Measurements from ENCODE around the gene GARIN5B.

Gene GARIN5B

DNA sequence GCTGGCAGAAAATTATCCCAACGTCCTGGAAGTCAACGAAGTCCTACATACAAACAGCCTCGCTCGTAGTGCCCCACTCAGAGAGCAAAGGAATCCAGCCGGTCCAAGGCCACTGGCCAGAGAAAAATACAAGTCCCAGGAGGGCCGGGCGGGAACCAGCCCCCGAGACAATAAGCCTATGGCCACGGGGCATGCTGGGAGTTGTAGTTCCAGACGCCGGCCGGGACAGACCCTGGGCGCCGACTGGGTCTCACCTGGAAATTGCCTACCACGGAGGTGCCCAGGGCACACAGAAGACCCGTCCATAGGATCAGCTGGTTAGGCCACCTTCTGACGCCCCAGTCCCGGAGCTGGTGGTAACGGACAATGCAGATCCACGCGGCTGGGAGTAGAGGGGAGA is 43.3 kb downstream of the GARIN5B start:
- DNase-seq: no peak

DNA sequence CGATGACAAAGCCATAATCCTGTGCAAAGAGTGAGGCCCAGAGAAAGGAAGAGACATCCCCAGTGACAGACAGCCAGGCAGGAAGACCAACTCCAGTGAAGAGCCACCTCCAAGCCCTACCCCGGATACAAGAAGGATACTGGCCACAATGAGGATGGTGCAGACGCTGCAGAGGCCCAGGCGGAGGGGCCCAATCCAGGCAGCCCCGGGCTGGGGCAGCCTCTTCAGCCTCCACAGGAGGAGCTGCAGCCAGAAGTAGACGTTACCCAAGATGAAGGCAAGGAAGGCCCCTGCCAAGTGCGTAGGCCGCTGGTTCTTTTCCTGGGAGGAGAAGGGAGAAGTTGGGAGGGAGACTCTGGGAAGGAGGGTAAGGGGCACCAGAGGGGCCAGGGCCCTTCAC is 46.4 kb downstream of the GARIN5B start:
- no peak for DNase-seq

DNA sequence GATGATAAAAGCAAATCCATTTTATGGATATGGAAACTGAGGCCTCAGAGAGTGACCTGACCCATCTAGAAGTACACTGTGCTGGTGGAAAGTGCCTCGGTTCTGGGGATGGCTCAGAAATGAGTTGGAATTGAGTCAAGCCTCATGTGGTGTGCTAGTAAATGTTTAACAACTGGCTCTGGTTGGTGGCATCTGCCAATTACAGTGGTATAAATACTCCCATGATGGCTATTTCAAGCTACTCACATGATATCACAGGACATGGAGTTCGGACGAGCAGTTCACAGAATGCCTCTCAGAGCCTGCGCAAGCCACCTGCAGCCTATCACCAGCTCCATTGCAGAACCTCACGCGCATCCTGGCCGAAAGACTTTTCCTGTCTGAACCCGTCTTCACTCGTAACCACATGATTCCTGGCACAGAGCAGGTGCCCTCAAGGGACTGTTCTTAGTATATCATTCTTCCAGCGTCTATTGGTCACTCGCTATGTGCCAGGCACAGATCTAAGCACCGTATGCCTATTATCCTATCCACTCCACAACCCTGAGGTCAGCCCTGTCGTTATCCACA is 47.0 kb downstream of the GARIN5B start:
- no peak for DNase-seq

DNA sequence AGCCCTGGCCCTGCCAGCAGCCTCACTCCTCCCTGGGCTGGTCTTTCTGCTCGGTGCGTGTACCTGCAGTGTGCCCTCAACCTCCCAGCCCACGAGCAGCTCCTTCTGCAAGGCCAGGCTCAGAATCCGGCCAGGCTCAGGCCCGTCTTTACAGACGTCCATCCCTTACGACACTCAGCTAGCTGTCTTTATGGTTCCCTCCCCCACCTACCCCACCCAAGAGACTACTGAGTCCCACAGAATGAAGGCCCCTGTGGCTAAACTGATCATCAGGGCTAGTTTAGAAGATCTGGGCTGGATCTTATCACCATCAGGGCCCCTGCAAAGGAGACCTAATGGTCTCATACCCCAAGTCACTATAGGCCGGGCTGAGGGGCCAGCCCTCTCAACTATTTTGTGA is 48.7 kb downstream of the GARIN5B start:
- no peak for DNase-seq

DNA sequence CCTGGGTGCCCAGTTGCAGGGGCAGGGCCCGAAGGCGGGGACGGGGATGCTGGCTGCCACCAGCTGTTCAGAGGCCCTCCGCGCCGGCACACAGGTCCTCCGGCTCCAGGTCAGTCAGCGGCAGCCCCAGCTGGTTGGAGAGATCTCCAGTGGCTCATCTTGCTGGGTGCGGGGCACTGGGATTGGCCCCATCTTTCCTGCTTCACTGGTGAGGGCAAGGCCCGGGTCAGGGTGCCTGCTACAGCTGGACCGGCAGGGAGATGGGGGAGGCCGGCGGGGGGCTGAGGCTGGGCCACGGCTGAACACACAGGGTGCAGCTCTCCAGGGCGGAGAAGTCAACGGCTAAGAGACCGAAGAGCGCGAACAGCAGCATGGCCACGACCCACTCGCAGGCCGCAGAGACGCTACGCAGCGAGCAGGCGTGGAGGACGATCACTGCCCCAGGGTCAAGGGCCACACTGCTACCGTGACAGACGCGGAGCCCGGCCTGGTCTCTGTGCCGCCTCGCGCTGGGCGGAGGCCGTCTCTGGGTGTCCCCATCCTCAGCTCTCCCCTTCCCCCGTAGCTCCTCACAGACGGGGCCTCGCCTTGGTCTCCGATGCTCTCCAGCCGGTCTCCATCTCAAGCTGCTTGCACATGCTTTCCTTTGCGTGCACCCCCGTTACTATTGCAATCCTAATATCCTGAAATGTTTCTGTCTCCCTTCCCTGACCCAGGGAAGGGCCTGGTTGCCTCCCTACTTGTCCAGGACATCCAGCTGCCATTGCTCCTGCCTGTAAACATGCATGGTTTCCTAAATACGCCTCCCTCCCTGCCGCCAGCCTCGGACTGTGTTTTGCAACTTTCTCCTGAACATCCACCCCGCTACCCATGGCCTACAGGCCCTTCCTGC is 50.2 kb downstream of the GARIN5B start:
- DNase-seq: no peak

DNA sequence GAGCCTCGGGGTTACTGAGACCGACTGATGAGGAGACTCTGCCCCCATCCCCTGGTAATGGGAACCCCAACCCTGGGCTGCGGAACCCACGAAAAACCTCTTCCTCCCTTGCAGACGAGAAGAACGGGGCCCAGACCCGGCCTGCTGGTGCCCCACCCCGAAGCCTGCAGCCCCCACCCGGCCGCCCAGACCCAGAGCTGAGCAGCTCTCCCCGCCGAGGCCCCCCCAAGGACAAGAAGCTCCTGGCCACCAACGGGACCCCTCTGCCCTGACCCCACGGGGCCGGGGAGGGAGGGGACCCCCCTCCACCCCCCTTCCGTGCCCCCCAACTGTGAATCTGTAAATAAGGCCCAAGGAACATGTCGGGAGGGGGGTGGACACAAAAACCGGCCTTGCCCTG is 51.3 kb downstream of the GARIN5B start:
- no peak for DNase-seq

DNA sequence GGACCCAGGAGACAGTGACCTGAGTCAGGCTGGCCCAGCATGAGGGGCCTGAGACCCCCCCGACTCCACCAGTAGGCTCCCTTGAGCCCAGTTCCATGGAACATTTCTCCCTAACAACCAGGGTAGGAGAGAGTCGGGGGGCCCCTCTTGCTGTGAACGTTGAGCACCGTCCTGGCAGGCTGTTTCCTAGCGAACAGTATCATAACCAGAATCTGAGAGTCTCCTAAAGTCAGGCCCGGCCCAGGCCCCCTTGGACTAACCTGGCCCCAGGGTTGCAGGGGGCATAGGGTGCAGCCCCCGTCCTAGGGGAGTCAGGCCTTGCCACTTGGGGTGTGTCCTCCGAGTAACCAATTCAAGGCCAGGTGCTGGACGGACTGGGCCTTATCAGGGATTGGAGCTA is 51.7 kb downstream of the GARIN5B start:
- DNase-seq: no peak

DNA sequence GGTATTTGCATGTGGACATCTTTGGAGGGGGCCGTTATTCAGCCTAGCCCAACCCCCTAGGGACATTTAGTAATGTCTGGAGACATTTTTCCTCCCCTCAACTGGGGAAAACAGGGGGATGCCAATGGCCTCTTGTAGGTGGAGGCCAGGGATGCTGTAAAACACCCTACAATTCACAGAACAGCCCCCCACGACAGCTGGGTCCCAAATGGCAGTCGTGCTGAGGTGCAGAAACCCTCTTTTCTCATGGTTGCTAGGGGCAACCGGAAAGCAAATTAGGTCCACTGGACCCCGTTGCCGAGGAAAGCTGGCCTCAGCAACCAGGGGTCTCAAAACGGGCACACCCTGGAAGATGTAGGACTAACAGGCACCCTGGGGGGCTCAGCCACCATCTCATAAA is 52.6 kb downstream of the GARIN5B start:
- DNase-seq: no peak

DNA sequence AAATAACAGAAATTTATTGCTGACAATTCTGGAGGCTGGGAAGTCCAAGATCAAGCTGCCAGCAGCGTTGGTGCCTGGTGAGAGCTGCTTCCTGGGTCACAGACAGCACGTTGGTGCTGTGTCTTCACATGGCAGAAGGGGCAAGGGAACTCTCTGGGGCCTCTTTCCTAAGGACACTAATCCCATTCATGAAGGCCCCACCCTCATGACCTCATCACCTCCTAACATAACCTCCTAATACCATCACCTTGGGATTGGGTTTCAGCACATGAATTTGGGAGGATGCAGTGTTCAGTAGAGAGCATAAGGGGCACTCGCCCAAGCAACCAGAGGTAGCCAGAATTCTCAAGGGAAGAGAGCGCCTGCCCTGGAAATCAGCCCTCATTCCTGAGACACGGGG is 53.6 kb downstream of the GARIN5B start:
- DNase-seq: no peak

DNA sequence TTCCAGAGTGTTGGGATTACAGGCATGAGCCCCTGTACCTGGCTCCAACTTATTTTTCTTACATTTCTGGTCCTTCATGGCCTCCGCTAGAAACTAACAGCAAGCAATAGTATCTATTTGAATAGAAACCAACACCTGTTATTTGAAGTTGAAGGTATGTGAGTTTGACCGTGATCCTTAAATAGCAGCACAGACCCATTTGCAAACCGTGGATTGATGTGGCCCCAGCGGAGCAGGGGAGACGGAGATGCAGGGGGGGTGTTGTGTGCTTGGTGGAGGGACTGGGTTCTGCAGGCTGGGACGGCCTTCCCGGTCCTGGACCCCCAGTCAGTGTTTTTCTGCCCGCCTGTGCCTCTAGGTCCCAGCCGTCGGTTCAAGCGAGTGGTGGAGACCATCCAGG is 54.8 kb downstream of the GARIN5B start:
- DNase-seq: no peak

DNA sequence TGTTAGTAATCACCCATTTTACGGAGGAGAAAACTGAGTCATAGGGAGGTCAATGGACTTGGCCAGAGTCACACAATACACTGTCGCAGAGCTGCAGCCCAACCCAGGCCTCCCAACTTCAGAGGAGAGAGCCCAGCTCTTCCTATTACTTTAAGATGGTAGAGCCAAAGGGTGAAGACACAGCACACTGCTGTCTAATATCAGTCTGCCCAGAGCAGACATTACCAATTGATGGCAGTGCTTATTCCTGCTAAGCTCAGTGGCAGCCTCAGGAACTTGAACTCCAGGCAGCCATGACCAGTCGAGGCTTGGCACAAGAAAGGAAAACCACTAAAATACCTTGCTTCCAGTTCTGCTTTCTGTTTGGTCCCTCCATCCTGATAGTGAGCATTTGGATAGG is 56.3 kb downstream of the GARIN5B start:
- DNase-seq: no peak

DNA sequence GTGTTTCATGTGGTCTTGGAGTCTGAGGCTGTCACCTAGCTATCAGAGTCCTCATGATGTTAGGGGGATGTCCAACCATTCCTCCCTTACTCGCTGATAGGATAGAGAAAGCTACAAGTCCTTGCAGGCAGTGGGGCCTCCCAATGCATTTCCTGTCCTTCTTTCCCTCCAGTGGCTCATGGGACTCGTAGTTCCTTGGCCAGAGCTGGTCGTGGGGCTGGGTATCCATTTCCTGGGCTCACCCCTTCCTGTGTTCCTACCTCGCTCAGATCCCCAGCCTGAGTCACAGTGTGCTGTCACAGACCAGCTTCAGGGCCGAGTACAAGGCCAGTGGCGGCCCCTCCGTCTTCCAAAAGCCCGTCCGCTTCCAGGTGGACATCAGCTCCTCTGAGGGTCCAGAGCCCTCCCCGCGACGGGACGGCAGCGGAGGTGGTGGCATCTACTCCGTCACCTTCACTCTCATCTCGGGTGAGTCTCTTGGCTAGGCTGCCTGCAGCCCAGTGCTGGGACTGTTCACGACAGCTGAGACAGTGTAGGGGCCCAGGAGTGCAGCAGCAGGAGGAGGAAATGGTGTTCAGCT is 57.0 kb downstream of the GARIN5B start:
- no peak for DNase-seq

DNA sequence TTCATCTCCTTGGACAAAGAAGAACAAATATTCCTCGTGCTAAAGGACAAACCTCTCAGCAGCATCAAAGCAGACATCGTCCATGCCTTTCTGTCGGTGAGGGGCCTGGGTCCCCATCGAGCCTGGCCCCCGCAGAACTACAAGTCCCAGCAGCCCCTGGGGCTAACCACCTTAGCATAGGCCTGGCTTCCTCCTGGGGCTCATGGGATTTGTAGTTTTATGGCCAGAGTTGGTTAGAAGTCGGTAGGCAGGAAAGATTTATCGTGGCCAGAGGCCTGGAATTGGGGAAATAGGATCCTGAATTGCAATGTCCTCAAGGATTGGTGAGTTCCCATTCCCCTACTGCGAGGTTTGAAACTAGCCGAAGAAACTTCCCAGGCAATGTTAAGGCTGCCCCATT is 57.6 kb downstream of the GARIN5B start:
- DNase-seq: no peak

DNA sequence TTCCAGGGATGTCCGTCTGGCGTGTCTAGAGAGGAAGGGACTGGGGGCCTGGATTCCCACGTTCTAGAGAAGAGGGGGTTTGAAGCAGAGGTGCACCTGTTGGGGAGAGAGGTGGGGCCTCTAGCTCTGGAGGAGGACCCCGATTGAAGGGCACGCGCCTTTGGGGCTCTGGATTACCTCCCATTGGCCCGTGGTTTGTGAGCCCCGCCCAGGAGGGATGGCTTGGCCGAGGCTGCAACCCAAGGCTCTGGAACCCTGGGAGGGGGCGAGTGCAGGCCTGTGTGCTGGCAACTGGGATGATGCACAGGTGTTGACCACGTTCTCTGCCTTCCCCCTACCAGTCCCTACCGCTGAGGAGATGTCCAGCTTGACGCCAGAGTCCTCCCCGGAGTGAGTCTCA is 58.1 kb downstream of the GARIN5B start:
- DNase-seq: no peak
